Measurements from ENCODE around the gene LRRC73.

DNA sequence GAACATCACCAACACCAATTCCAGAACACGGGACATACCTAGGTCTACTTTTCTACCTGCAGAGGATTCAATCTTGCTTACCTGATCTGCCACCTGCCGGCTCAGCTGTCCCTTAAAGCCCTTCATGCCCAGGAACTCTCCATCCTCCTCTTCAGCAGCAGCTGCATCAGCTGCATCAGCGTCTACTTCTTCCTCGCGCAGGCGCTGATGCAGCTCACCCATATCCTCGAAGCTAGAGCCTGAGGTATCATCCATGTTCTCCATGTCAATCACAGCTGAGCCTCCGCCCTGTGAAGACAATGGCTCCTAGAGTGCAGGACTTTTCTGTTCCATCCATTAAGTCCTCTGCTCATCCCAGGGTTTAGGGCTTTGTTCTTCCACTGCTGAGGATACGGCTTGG lies 5.7 kb upstream of the LRRC73 start:
- TF ChIP-seq MAX (IDR thresholded peaks at IDR 0.05) = no peak
- no peak for TF ChIP-seq TAF1 (IDR thresholded peaks at IDR 0.05; ENCODE audit: low read depth)
- no peak for TF ChIP-seq EP300 (IDR thresholded peaks at IDR 0.05; ENCODE audit: borderline replicate concordance)
- TF ChIP-seq CEBPB (IDR thresholded peaks at IDR 0.05) = no peak
- TF ChIP-seq RAD21 (IDR thresholded peaks at IDR 0.05; ENCODE audit: low read depth) = no peak
- TF ChIP-seq FOXM1 (IDR thresholded peaks at IDR 0.05; ENCODE audit: borderline replicate concordance, low read depth) = no peak
- no peak for TF ChIP-seq REST (IDR thresholded peaks at IDR 0.05; ENCODE audit: low read depth)
- no peak for TF ChIP-seq NFIC (IDR thresholded peaks at IDR 0.05)
- TF ChIP-seq USF1 (IDR thresholded peaks at IDR 0.05) = no peak
- no peak for TF ChIP-seq CREB1 (IDR thresholded peaks at IDR 0.05; ENCODE audit: low read depth)
- TF ChIP-seq TEAD4 (IDR thresholded peaks at IDR 0.05) = no peak
